Liver (tissue), 9 donors: ENCODE measurements around the gene RRAS2. TPM values are rescaled to one million over a fixed set of nuclear protein-coding genes. Genes with fewer than 3 reads are reported as not detected.
A peak's percentile ranks its signal among the peaks of the same experiment; 100 is the strongest.

Experiments used
- DNase-seq: peaks from one replicate; pipeline ENCODE4 v3.0.0-alpha.2; 2017; ENCODE audit warnings: low spot score
- H3K27ac ChIP-seq, 2 donors: one replicate each; pipeline ENCODE4 v1.7.0; 2013; ENCODE audit warnings: inconsistent platforms in 2 of 2, low read length in 2 of 2, control low read depth in 1 of 2, low read depth in 1 of 2, mild to moderate bottlenecking in 1 of 2
- H3K27me3 ChIP-seq, 4 donors: one replicate each; pipeline versions ENCODE4 v1.6.1 to v1.7.0; 2013; ENCODE audit warnings: low read length in 3 of 4, inconsistent platforms in 1 of 4, mild to moderate bottlenecking in 1 of 4, moderate library complexity in 1 of 4; ENCODE audit not compliant: control insufficient read depth in 4 of 4, insufficient read depth in 4 of 4
- H3K36me3 ChIP-seq, 4 donors: one replicate each; pipeline versions ENCODE4 v1.6.1 to v1.7.0; 2013; ENCODE audit warnings: low read length in 3 of 4, mild to moderate bottlenecking in 3 of 4, low read depth in 1 of 4, moderate library complexity in 1 of 4; ENCODE audit not compliant: control insufficient read depth in 4 of 4, insufficient read depth in 3 of 4
- H3K4me1 ChIP-seq, 4 donors: one replicate each; pipeline versions ENCODE4 v1.6.1 to v1.7.0; 2013; ENCODE audit warnings: low read length in 3 of 4, mild to moderate bottlenecking in 3 of 4, moderate library complexity in 1 of 4; ENCODE audit not compliant: control insufficient read depth in 4 of 4, insufficient read depth in 4 of 4
- H3K4me3 ChIP-seq, 3 donors: one replicate each; pipeline versions ENCODE4 v1.6.1 to v1.7.0; 2013; ENCODE audit warnings: low read length in 3 of 3, control low read depth in 1 of 3, low read depth in 1 of 3, mild to moderate bottlenecking in 1 of 3
- H3K9ac ChIP-seq, 2 donors: one replicate each; pipeline ENCODE4 v1.7.0; 2013; ENCODE audit warnings: low read length in 2 of 2, mild to moderate bottlenecking in 2 of 2, moderate library complexity in 2 of 2, control low read depth in 1 of 2, low read depth in 1 of 2
- H3K9me3 ChIP-seq, 4 donors: one replicate each; pipeline versions ENCODE4 v1.6.1 to v1.7.0; 2013; ENCODE audit warnings: low read length in 3 of 4; ENCODE audit not compliant: control insufficient read depth in 4 of 4
- ATF3 ChIP-seq: IDR thresholded peaks from 2 replicates; pipeline ENCODE4 v1.6.1; 2016; ENCODE audit warnings: antibody characterized with exemption
- CTCF ChIP-seq: fragments of 150-350 bp; IDR thresholded peaks from 2 replicates; pipeline ENCODE4 v1.5.1; 2017; ENCODE audit warnings: improper control_type of control experiment, low read depth, low read length; ENCODE audit not compliant: missing input control
- EGR1 ChIP-seq, 2 donors: IDR thresholded peaks; 2 replicates each; pipeline ENCODE4 v1.6.1; 2016 to 2018; ENCODE audit warnings: antibody characterized with exemption in 2 of 2, low read depth in 2 of 2
- FOXA1 ChIP-seq: IDR thresholded peaks from 2 replicates; pipeline ENCODE4 v1.6.1; 2016; ENCODE audit warnings: antibody characterized with exemption
- FOXA2 ChIP-seq: IDR thresholded peaks from 2 replicates; pipeline ENCODE4 v1.6.1; 2016; ENCODE audit warnings: antibody characterized with exemption
- GABPA ChIP-seq, 2 donors: IDR thresholded peaks in 1 of 2; conservative IDR thresholded peaks in 1 of 2; 2 replicates each; pipeline ENCODE4 v1.6.1; 2016; ENCODE audit warnings: antibody characterized with exemption in 2 of 2, mild to moderate bottlenecking in 1 of 2, moderate library complexity in 1 of 2
- HNF4A ChIP-seq, 2 donors: conservative IDR thresholded peaks; 2 replicates each; pipeline ENCODE4 v1.6.1; 2016; ENCODE audit warnings: antibody characterized with exemption in 2 of 2, mild to moderate bottlenecking in 2 of 2
- HNF4G ChIP-seq: IDR thresholded peaks from 2 replicates; pipeline ENCODE4 v1.6.1; 2016; ENCODE audit warnings: antibody characterized with exemption
- JUND ChIP-seq, 2 donors: IDR thresholded peaks; 2 replicates each; pipeline ENCODE4 v1.6.1; 2016; ENCODE audit warnings: antibody characterized with exemption in 2 of 2
- MAX ChIP-seq: IDR thresholded peaks from 2 replicates; pipeline ENCODE4 v1.6.1; 2016; ENCODE audit warnings: antibody characterized with exemption
- NR2F2 ChIP-seq: IDR thresholded peaks from 2 replicates; pipeline ENCODE4 v1.6.1; 2016; ENCODE audit warnings: antibody characterized with exemption
- RAD21 ChIP-seq, 2 donors: IDR thresholded peaks; 2 replicates each; pipeline ENCODE4 v1.6.1; 2016; ENCODE audit warnings: antibody characterized with exemption in 2 of 2, mild to moderate bottlenecking in 2 of 2
- REST ChIP-seq: IDR thresholded peaks from 2 replicates; pipeline ENCODE4 v1.6.1; 2016; ENCODE audit warnings: antibody characterized with exemption, mild to moderate bottlenecking
- RXRA ChIP-seq, 2 donors: IDR thresholded peaks; 2 replicates each; pipeline ENCODE4 v1.6.1; 2017 to 2018; ENCODE audit warnings: antibody characterized with exemption in 2 of 2, mild to moderate bottlenecking in 1 of 2
- SP1 ChIP-seq: IDR thresholded peaks from 2 replicates; pipeline ENCODE4 v1.6.1; 2018; ENCODE audit warnings: antibody characterized with exemption, mild to moderate bottlenecking
- TAF1 ChIP-seq: conservative IDR thresholded peaks from 2 replicates; pipeline ENCODE4 v1.6.1; 2016; ENCODE audit warnings: antibody characterized with exemption, mild to moderate bottlenecking
- YY1 ChIP-seq: IDR thresholded peaks from 2 replicates; pipeline ENCODE4 v1.6.1; 2016; ENCODE audit warnings: antibody characterized with exemption, mild to moderate bottlenecking
- WGBS: extraction: QIAGEN DNeasy Blood & Tissue Kit; methylation state at CpG from one replicate; pipeline ENCODE4 v1.1.7; 2013; 5-methylcytosine and 5-hydroxymethylcytosine counted together
- polyA plus RNA-seq, 2 donors: library from polyadenylated mRNA; stranded (reverse) in 1 of 2; unstranded in 1 of 2; fragments of 200-250 nt in 1 of 2; fragments of >200 nt in 1 of 2; fragmentation: Nextera tagmentation in 1 of 2; extraction: Ambion mirVana in 1 of 2; gene quantifications; one replicate each; pipeline versions ENCODE4 v1.2.1 to v1.2.3, GENCODE V29; 2013 to 2015
- total RNA-seq, 2 donors: library from RNA; depleted of rRNA; stranded (reverse); fragments of >200 nt; gene quantifications; one replicate each; pipeline ENCODE4 v1.2.3, GENCODE V29; 2014
- TF ChIP-seq, protein P1 (sequence below): IDR thresholded peaks from 2 replicates; pipeline ENCODE4 v1.6.1; 2016; ENCODE audit warnings: antibody characterized with exemption
- donor health status: healthy.
- donor health status: healthy.
- donor health status: healthy.
- donor health status: healthy.
- donor health status: healthy.

The RRAS2 gene
- total RNA-seq (10 to 100 TPM; 19.1 to 23.8 TPM), polyA plus RNA-seq (10 to 100 TPM; 11.2 to 15.8 TPM)

DNA sequence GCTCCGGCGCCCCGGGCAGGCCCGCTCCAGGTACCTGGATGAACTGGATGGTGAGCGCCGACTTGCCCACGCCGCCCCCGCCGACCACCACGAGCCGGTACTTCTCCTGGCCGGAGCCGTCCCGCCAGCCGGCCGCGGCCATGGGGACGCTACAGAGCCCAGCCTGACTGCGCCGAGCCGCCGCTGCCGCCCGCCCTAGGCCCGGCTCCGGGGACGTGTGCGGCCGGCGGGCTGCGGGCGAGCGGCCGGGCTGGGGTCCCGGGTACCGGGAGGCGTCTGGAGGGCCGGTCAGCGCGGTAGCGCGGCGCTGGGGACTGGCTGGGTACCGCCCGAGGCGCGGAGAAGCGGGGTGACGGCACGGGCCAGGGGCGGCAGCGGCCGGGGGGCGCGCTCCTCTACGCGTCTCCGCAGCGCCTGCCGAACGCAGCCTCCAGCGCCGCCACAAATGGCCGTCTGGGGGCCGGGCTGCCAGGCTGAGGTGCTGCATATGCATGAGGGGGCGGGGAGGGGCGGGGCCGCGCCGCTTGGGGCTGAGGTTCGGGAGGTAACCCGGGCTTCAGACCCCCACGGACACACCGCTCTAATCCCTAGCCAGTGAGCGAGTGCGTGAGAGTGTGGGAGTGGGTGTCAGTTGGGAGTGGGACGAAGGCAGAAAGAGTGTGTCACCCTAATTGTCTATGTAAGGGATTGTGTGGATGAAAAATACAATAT is at the start of gene RRAS2:
Gene RRAS2, minus strand, starts transcription at position 455 of the 711 bp plus-strand sequence. Its CDS starts 313 bp downstream, at position 142.
- under 1% methylated on average over 78 of the region's 78 CpGs for WGBS
- Histone ChIP-seq H3K4me3 (peak within 1 kb of the TSS; percentile 78 to 98 (median 81)), H3K9me3 (no peaks in the 10 kb centered on the region), H3K36me3 (no peaks in the 10 kb centered on the region), H3K4me1 (peaks cover 1 to 18% (median 15%) of the 10 kb centered on the region in 4 donors), H3K27me3 (no peaks in the 10 kb centered on the region), H3K9ac (peak within 1 kb of the TSS; percentile 63 to 69), H3K27ac (peak within 1 kb of the TSS; percentile 39 to 68)
- peak; percentile 78 for DNase-seq
- TF ChIP-seq NR2F2 (no peak), EGR1 (IDR thresholded peaks at IDR 0.05; ENCODE audit: low read depth in 2 of 2) (peak; percentile 19 to 64), HNF4A (conservative IDR thresholded peaks at IDR 0.05) (no peak), RXRA (IDR thresholded peaks at IDR 0.05) (no peak), MAX (no peak), FOXA1 (no peak), JUND (IDR thresholded peaks at IDR 0.05) (no peak), SP1 (peak; percentile 9), HNF4G (no peak), RAD21 (IDR thresholded peaks at IDR 0.05) (no peak), TAF1 (peak; percentile 71), FOXA2 (no peak), CTCF (peak; percentile 11), GABPA (IDR thresholded peaks at IDR 0.05 in 1 of 2, conservative IDR thresholded peaks at IDR 0.05 in 1 of 2) (no peak), YY1 (peak; percentile 77), ATF3 (no peak), REST (no peak)
- TF ChIP-seq, protein P1, sequence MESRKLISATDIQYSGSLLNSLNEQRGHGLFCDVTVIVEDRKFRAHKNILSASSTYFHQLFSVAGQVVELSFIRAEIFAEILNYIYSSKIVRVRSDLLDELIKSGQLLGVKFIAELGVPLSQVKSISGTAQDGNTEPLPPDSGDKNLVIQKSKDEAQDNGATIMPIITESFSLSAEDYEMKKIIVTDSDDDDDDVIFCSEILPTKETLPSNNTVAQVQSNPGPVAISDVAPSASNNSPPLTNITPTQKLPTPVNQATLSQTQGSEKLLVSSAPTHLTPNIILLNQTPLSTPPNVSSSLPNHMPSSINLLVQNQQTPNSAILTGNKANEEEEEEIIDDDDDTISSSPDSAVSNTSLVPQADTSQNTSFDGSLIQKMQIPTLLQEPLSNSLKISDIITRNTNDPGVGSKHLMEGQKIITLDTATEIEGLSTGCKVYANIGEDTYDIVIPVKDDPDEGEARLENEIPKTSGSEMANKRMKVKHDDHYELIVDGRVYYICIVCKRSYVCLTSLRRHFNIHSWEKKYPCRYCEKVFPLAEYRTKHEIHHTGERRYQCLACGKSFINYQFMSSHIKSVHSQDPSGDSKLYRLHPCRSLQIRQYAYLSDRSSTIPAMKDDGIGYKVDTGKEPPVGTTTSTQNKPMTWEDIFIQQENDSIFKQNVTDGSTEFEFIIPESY, result no peak
